WERI-Rb-1 (cell line): Measurements from ENCODE around the gene GNB1L.
A peak's percentile ranks its signal among the peaks of the same experiment; 100 is the strongest.

Source experiments
- DNase-seq: peaks from one replicate; pipeline ENCODE4 v3.0.0-alpha.2; 2020
- H3K27ac ChIP-seq: fragments of 250-450 bp; sonication (Bioruptor Pico); 2 replicates; pipeline ENCODE4 v1.5.1; 2020; ENCODE audit warnings: mild to moderate bottlenecking, moderate library complexity
- H3K27me3 ChIP-seq: fragments of 250-450 bp; sonication (Bioruptor Pico); 2 replicates; pipeline ENCODE4 v1.5.1; 2021; ENCODE audit warnings: mild to moderate bottlenecking, low read depth, moderate library complexity; ENCODE audit not compliant: insufficient read depth, severe bottlenecking
- H3K36me3 ChIP-seq: fragments of 250-450 bp; sonication (Bioruptor Pico); 2 replicates; pipeline ENCODE4 v1.5.1; 2020; ENCODE audit warnings: mild to moderate bottlenecking, moderate library complexity
- H3K4me3 ChIP-seq: 2 replicates; pipeline ENCODE4 v1.5.1; 2011; ENCODE audit warnings: low read depth, mild to moderate bottlenecking, control low read depth, low read length
- H3K9me3 ChIP-seq: fragments of 250-450 bp; sonication (Bioruptor Pico); 2 replicates; pipeline ENCODE4 v1.5.1; 2021; ENCODE audit warnings: mild to moderate bottlenecking, moderate library complexity; ENCODE audit not compliant: severe bottlenecking
- CTCF ChIP-seq: IDR thresholded peaks from 2 replicates; pipeline ENCODE4 v1.5.1; 2011; ENCODE audit warnings: low read depth, mild to moderate bottlenecking, control low read depth, inconsistent platforms, low read length

GNB1L gene

DNA sequence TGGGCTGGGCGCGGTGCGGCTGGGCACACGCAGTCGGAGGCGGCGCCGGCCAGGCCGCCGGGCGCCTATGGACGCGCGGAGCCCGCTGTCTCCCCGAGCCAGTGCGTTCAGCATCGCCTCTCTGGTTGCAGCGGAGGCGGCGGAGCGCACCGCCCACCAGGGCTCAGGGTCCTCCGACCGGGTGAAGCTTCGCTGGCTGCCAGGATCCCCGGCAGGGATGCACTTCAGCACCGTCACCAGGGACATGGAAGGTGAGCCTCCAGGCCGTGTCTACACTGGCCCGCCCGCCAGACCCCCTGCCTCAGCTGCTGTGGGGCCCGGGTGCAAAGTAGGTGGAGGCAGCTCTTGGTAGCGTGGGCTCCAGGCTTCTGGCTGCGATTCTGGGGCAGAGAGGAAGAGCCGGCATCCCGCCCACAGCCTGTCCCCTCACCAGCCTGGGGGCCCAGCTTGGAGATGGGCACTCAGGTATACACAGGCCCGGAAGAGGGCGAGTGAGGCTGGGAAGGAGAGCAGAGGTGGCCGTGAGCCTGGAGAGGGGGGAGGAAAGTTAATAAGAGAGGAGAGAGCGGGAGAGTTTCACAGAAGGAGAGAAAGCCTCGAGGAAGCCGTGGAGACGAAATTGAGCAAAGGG, 95.1 kb downstream of the GNB1L start:
- TF ChIP-seq CTCF, result no peak
- H3K27ac ChIP-seq, result peak overlapping the region; percentile 65

GRCh38 chr22:19758896-19759426, 95.7 kb downstream of the GNB1L start:
- H3K9me3 ChIP-seq, result no peaks in the 10 kb centered on the region
- no peak for DNase-seq
- H3K27ac ChIP-seq, result no peak overlapping the region
- H3K27me3 ChIP-seq, result no peaks in the 10 kb centered on the region
- peaks cover 9% of the 10 kb centered on the region; the same call in 1 of the 2 replicates for H3K36me3 ChIP-seq
- no peak overlapping the region for H3K4me3 ChIP-seq
- TF ChIP-seq CTCF, result no peak

More for the DNA sequence above, 95.1 kb downstream of the GNB1L start:
- Histone ChIP-seq H3K36me3 (peaks cover 13% of the 10 kb centered on the region), H3K27me3 (no peaks in the 10 kb centered on the region), H3K4me3 (no peak overlapping the region), H3K9me3 (no peaks in the 10 kb centered on the region)
- no peak for DNase-seq

DNA sequence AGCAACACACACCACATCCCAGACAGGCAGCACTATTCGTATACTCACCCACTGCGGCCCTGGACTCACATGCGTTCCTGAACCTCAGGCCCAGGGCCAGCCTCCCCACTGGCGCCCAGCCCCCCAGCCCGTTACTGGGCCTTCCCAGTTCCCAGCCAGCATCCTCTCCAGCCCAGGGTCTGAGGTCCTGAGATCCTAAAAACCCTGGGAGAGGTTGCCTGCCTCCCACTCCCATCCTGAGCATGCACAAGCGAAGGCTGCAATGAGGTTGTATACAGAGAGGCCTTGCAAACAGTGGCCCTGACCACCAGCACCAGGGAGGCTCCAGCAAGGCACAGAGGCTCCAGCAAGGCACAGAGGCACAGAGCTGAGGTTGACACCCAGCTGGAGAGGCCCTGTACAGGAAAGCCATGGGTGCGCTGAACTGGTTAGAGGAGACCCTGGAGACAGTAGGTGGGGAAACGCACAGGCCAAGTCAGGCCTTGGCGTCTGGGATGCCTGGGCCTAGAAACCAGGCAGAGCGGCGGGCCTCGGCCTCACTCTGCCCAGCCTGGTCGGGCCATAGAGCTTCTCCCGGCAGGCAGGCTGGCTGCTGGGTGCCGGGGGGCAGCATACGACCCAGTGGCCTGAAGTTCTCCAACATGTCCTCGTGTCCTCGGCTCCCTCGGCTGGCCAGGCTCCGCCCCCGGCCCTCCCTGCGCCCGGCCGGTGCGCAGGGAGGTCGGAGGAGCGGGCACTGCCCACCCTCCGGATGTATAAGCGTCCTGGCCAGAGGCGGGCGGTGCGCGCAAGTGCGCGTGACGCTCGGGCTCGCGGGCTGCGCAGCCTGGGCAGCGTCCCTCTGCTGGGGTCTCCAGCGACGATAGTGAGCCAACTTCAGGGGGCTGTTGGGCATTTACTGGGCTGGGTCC, 96.4 kb downstream of the GNB1L start:
- Histone ChIP-seq H3K27me3 (no peaks in the 10 kb centered on the region), H3K9me3 (no peaks in the 10 kb centered on the region), H3K4me3 (no peak overlapping the region), H3K36me3 (peaks cover 4% of the 10 kb centered on the region; the same call in 1 of the 2 replicates), H3K27ac (no peak overlapping the region)
- no peak for TF ChIP-seq CTCF
- no peak for DNase-seq

- TF ChIP-seq CTCF, result no peak
- Histone ChIP-seq H3K36me3 (no peaks in the 10 kb centered on the region), H3K27ac (no peak overlapping the region), H3K27me3 (no peaks in the 10 kb centered on the region), H3K4me3 (no peak overlapping the region), H3K9me3 (no peaks in the 10 kb centered on the region)
- DNase-seq, result no peak
Measured at GRCh38 chr22:19757140-19757984, 97.3 kb downstream of the GNB1L start.

DNA sequence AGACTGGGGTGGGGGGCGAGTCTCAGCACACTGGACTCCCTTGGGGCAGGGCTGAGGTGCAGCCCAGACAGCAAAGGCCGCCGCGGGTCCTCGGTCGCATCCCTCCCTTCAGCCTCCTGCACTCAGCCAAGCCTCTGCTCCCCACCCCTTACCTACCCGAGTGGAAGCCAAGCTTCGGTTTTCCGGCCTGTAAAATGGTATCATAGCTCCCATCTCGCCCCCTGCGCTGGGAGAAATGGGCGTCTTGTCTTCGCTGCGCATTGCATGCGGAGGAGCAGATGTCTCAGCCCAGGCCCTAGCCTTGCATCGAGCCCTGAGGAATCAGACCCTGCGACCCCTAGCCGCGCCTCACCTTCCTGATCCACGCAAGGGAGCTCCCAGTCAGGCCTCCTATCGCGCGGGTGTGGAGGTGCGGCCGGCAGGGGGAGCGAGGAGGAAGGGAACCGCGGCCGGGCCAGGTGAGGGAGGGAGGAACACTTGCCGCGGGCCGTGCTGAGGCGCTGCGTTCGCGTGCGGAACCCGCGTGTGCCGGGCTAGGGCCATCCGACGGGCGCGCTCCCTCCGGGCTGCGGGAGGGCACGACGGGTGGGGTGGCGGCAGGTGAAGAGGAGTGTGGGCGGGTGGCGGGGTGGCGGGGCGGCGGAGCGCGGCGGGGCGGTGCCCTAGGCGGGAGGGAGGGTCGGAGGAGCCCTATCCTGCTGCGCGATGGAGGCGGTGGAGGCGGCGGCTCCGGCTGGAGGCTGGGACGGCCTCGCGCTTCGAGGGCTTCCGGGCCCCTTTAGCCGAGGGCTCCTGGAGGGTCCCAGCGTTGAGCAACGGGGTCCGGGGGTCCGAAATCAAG, 98.2 kb downstream of the GNB1L start:
- DNase-seq, result peak; percentile 32
- Histone ChIP-seq H3K27me3 (no peaks in the 10 kb centered on the region), H3K9me3 (no peaks in the 10 kb centered on the region), H3K36me3 (no peaks in the 10 kb centered on the region), H3K27ac (no peak overlapping the region), H3K4me3 (no peak overlapping the region)
- no peak for TF ChIP-seq CTCF
